GM23338 (cell line): ENCODE data around the gene MYCBP2. TPM values are rescaled to one million over a fixed set of nuclear protein-coding genes. Genes with fewer than 3 reads are reported as not detected.

ENCODE experiments used
- ATAC-seq: fragments of 200-7000 bp; cut with Tn5 transposase; 3 replicates; pipeline ENCODE4 v1.9.1; 2020
- DNase-seq: peaks from one replicate; pipeline ENCODE4 v3.0.0-alpha.2; 2015; ENCODE audit warnings: low spot score
- H2AFZ ChIP-seq: fragments of 200-600 bp; sonication (generic); 2 replicates; pipeline ENCODE4 v1.8.0; 2016; ENCODE audit warnings: antibody characterized with exemption, mild to moderate bottlenecking, moderate library complexity
- H3F3A ChIP-seq: fragments of 200-600 bp; sonication (generic); replicated peaks from 2 replicates; pipeline ENCODE4 v1.8.0; 2017; ENCODE audit warnings: antibody characterized with exemption, mixed run types, low read depth
- H3K27ac ChIP-seq: fragments of 200-600 bp; sonication (generic); 2 replicates; pipeline ENCODE4 v1.6.1; 2016; ENCODE audit warnings: low read depth
- H3K27me3 ChIP-seq: fragments of 200-600 bp; sonication (generic); 2 replicates; pipeline ENCODE4 v1.8.0; 2016; ENCODE audit warnings: mild to moderate bottlenecking, mixed run types, moderate library complexity; ENCODE audit not compliant: insufficient read depth
- H3K36me3 ChIP-seq: fragments of 200-600 bp; sonication (generic); 2 replicates; pipeline ENCODE4 v1.8.0; 2016; ENCODE audit warnings: mild to moderate bottlenecking; ENCODE audit not compliant: insufficient read depth
- H3K4me1 ChIP-seq: fragments of 200-600 bp; sonication (generic); 2 replicates; pipeline ENCODE4 v1.8.0; 2016; ENCODE audit warnings: mild to moderate bottlenecking, moderate library complexity; ENCODE audit not compliant: insufficient read depth
- H3K4me2 ChIP-seq: fragments of 200-600 bp; sonication (generic); 2 replicates; pipeline ENCODE4 v1.7.1; 2017; ENCODE audit warnings: mixed run types
- H3K4me3 ChIP-seq: fragments of 200-600 bp; sonication (generic); 2 replicates; pipeline ENCODE4 v1.6.1; 2016; ENCODE audit warnings: mixed run types
- H3K79me2 ChIP-seq: fragments of 200-600 bp; sonication (generic); replicated peaks from 2 replicates; pipeline ENCODE4 v1.8.0; 2017; ENCODE audit warnings: mild to moderate bottlenecking; ENCODE audit not compliant: insufficient read depth
- H3K9me2 ChIP-seq: fragments of 200-600 bp; sonication (generic); 2 replicates; pipeline ENCODE4 v1.8.0; 2017; ENCODE audit not compliant: insufficient read depth
- H4K20me1 ChIP-seq: fragments of 200-600 bp; sonication (generic); replicated peaks from 2 replicates; pipeline ENCODE4 v1.8.0; 2017; ENCODE audit warnings: mild to moderate bottlenecking; ENCODE audit not compliant: insufficient read depth
- H3K27ac Mint-ChIP-seq: 2 replicates; pipeline ENCODE4 v1.8.0; 2020; ENCODE audit warnings: inconsistent platforms, mild to moderate bottlenecking, moderate library complexity, mixed read lengths
- H3K27me3 Mint-ChIP-seq: 3 replicates; pipeline ENCODE4 v1.8.0; 2022; ENCODE audit warnings: low read depth, mild to moderate bottlenecking, moderate library complexity, mixed read lengths, inconsistent platforms; ENCODE audit not compliant: insufficient read depth, poor library complexity
- H3K36me3 Mint-ChIP-seq: 3 replicates; pipeline ENCODE4 v1.8.0; 2021; ENCODE audit warnings: low read depth, mild to moderate bottlenecking, inconsistent platforms, moderate library complexity, mixed read lengths
- H3K4me1 Mint-ChIP-seq: 3 replicates; pipeline ENCODE4 v1.8.0; 2020; ENCODE audit warnings: mild to moderate bottlenecking, inconsistent platforms, mixed read lengths
- H3K4me3 Mint-ChIP-seq: 3 replicates; pipeline ENCODE4 v1.8.0; 2021; ENCODE audit warnings: moderate library complexity, mild to moderate bottlenecking, inconsistent platforms, mixed read lengths
- H3K9me3 Mint-ChIP-seq: 3 replicates; pipeline ENCODE4 v1.8.0; 2020; ENCODE audit warnings: moderate library complexity, mild to moderate bottlenecking, inconsistent platforms, mixed read lengths
- CREB1 ChIP-seq: fragments of 250-450 bp; sonication (Bioruptor Pico); IDR thresholded peaks from 2 replicates; pipeline ENCODE4 v1.5.0; 2020; ENCODE audit warnings: low read depth, mild to moderate bottlenecking, moderate library complexity
- CTCF ChIP-seq, 2 experiments: fragments of 200-600 bp in 1 of 2; sonication (generic) in 1 of 2; conservative IDR thresholded peaks; 2 replicates each; pipeline versions ENCODE4 v1.5.1 to v1.6.1; 2016 to 2017; ENCODE audit warnings: antibody characterized with exemption in 2 of 2, low read depth in 2 of 2, mild to moderate bottlenecking in 2 of 2, moderate library complexity in 1 of 2
- EZH2 ChIP-seq: fragments of 200-600 bp; sonication (generic); IDR thresholded peaks from one replicate; pipeline ENCODE4 v1.8.0; 2017; ENCODE audit warnings: antibody characterized with exemption, mild to moderate bottlenecking, low read depth; ENCODE audit not compliant: unreplicated experiment
- EZH2phosphoT487 ChIP-seq: fragments of 200-600 bp; sonication (generic); IDR thresholded peaks from one replicate; pipeline ENCODE4 v1.8.1; 2018; ENCODE audit warnings: antibody characterized with exemption; ENCODE audit not compliant: unreplicated experiment
- JUNB ChIP-seq: IDR thresholded peaks from one replicate; pipeline ENCODE4 v1.6.1; 2016; ENCODE audit warnings: antibody characterized with exemption; ENCODE audit not compliant: unreplicated experiment
- NANOG ChIP-seq: IDR thresholded peaks from 2 replicates; pipeline ENCODE4 v1.6.1; 2016; ENCODE audit warnings: antibody characterized with exemption, borderline replicate concordance
- POLR2AphosphoS5 ChIP-seq: IDR thresholded peaks from 2 replicates; pipeline ENCODE4 v1.6.1; 2016; ENCODE audit warnings: antibody characterized with exemption, low read depth
- REST ChIP-seq: IDR thresholded peaks from one replicate; pipeline ENCODE4 v1.6.1; 2018; ENCODE audit warnings: antibody characterized with exemption; ENCODE audit not compliant: unreplicated experiment
- STAT1 ChIP-seq: IDR thresholded peaks from one replicate; pipeline ENCODE4 v1.6.1; 2016; ENCODE audit warnings: antibody characterized with exemption; ENCODE audit not compliant: unreplicated experiment
- ZNF114 ChIP-seq: fragments of 250-450 bp; sonication (Bioruptor Pico); IDR thresholded peaks from 2 replicates; pipeline ENCODE4 v1.5.0; 2020; ENCODE audit warnings: mild to moderate bottlenecking, moderate library complexity
- ZNF331 ChIP-seq: fragments of 250-450 bp; sonication (Bioruptor Pico); IDR thresholded peaks from 2 replicates; pipeline ENCODE4 v1.5.0; 2020; ENCODE audit warnings: low read depth, mild to moderate bottlenecking, moderate library complexity
- polyA plus RNA-seq: library from polyadenylated mRNA; unstranded; fragments of >200 nt; fragmentation: Nextera tagmentation; extraction: Ambion mirVana; gene quantifications from 2 replicates; pipeline ENCODE4 v1.2.1, GENCODE V29; 2016
- total RNA-seq: library from RNA; depleted of rRNA; stranded (reverse); fragments of >200 nt; shearing (Covaris generic); gene quantifications from 2 replicates; pipeline ENCODE4 v1.2.3, GENCODE V29; 2014

The MYCBP2 gene
- total and polyA plus RNA-seq, 2 experiments from 2014 or later = 54.6 to 77.2 TPM

- TF ChIP-seq STAT1 = no peak
- TF ChIP-seq ZNF331 (CRISPR knock-in tag) = no peak
- TF ChIP-seq REST = no peak
- TF ChIP-seq EZH2 = no peak
- no peak for TF ChIP-seq EZH2phosphoT487
- no peak for TF ChIP-seq JUNB
- TF ChIP-seq ZNF114 (CRISPR knock-in tag) = no peak
- TF ChIP-seq CREB1 (CRISPR knock-in tag) = no peak
- no peak for TF ChIP-seq CTCF (conservative IDR thresholded peaks at IDR 0.05; ENCODE audit: low read depth in 2 of 2)
These were observed 1.4 kb downstream of the MYCBP2 start (continued) for GRCh38 chr13:77325371-77325980.

- H3K9me2 ChIP-seq = no peaks in the 10 kb centered on the region
- no peaks in the 10 kb centered on the region for H3K36me3 ChIP-seq
- no peak overlapping the region for H2AFZ ChIP-seq
- peaks cover 21% of the 10 kb centered on the region for H3K27me3 ChIP-seq
- Mint-ChIP-seq H3K4me3 (no peak overlapping the region), H3K4me1 (peaks cover 52% of the 10 kb centered on the region), H3K36me3 (no peaks in the 10 kb centered on the region), H3K9me3 (no peaks in the 10 kb centered on the region; the same call in 2 of the 3 replicates), H3K27me3 (peaks cover 10% of the 10 kb centered on the region), H3K27ac (no peak overlapping the region)
- no peaks in the 10 kb centered on the region for H3F3A ChIP-seq
- DNase-seq = no peak
- no peak overlapping the region for H3K4me3 ChIP-seq
- no peak overlapping the region for H3K27ac ChIP-seq
- H3K79me2 ChIP-seq = peaks cover 75% of the 10 kb centered on the region
- peaks cover 23% of the 10 kb centered on the region for H4K20me1 ChIP-seq
- H3K4me1 ChIP-seq = peaks cover 27% of the 10 kb centered on the region
- ATAC-seq = no peak
- no peak overlapping the region for H3K4me2 ChIP-seq
- no peak for TF ChIP-seq CTCF (conservative IDR thresholded peaks at IDR 0.05; ENCODE audit: low read depth in 2 of 2)
- no peak for TF ChIP-seq CREB1 (CRISPR knock-in tag)
- no peak for TF ChIP-seq POLR2AphosphoS5
- no peak for TF ChIP-seq EZH2
- no peak for TF ChIP-seq EZH2phosphoT487
- TF ChIP-seq ZNF114 (CRISPR knock-in tag) = no peak
- TF ChIP-seq NANOG = no peak
These were observed 3.0 kb downstream of the MYCBP2 start for GRCh38 chr13:77323858-77324257.
